Measurements from ENCODE around the gene ASF1B.

Gene ASF1B

DNA sequence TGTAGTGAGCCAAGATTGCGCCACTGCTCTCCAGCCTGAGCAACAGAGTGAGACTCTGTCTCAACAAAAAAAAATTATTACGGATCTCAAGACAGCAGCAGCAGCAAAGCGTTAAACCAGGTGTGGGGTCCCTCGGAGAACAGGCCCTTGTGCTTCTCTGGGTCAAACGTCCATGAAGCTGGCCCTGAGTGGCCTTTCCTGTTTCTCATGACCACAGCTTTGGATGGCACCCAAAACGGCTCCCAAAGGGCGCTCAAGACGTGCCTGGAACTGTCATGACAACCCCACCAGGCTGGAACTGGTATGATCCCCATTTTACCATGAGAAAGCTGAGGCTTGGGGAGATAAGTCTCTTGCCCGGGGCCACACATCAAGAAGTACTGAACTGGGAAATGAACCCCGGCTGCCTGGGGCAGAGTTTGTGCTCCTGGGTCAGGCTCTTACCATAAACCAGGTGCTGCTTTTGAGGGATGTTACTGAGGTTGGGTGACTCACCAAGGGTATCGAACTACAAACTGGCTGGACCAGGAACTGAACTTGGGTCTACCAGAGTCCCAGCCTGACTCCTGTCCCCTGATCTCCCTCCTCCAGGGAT lies 34.2 kb downstream of the ASF1B start:
- H3K79me2 ChIP-seq (ENCODE audit: low read length): no peaks in the 10 kb centered on the region
- TF ChIP-seq, protein P1, sequence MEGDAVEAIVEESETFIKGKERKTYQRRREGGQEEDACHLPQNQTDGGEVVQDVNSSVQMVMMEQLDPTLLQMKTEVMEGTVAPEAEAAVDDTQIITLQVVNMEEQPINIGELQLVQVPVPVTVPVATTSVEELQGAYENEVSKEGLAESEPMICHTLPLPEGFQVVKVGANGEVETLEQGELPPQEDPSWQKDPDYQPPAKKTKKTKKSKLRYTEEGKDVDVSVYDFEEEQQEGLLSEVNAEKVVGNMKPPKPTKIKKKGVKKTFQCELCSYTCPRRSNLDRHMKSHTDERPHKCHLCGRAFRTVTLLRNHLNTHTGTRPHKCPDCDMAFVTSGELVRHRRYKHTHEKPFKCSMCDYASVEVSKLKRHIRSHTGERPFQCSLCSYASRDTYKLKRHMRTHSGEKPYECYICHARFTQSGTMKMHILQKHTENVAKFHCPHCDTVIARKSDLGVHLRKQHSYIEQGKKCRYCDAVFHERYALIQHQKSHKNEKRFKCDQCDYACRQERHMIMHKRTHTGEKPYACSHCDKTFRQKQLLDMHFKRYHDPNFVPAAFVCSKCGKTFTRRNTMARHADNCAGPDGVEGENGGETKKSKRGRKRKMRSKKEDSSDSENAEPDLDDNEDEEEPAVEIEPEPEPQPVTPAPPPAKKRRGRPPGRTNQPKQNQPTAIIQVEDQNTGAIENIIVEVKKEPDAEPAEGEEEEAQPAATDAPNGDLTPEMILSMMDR (IDR thresholded peaks at IDR 0.05; ENCODE audit: low read length): no peak
- TF ChIP-seq EZH2 (optimal IDR thresholded peaks at IDR 0.05; ENCODE audit: low read depth, low read length): no peak
- TF ChIP-seq EZH2phosphoT487 (IDR thresholded peaks at IDR 0.05; ENCODE audit: low read length): no peak
- H3K4me2 ChIP-seq (ENCODE audit: low read depth, low read length): peak overlapping the region; percentile 73
- DNase-seq: peak; percentile 27
- peak overlapping the region; percentile 38 for H3K9ac ChIP-seq (ENCODE audit: low read length)
- H3K9me3 ChIP-seq (replicated peaks; ENCODE audit: insufficient read depth, low read length): no peaks in the 10 kb centered on the region
- no peaks in the 10 kb centered on the region for H4K20me1 ChIP-seq (ENCODE audit: insufficient read depth, low read length)
- peaks cover 19% of the 10 kb centered on the region for H3K4me1 ChIP-seq (ENCODE audit: low read length)
- H3K9me2 ChIP-seq (replicated peaks; ENCODE audit: insufficient read depth, low read length): no peaks in the 10 kb centered on the region
- no peaks in the 10 kb centered on the region for H3K27me3 ChIP-seq (replicated peaks; ENCODE audit: insufficient read depth, low read length)
- no peaks in the 10 kb centered on the region for H3K36me3 ChIP-seq (replicated peaks; ENCODE audit: insufficient read depth, low read length)
- peak overlapping the region; percentile 25 for H3K4me3 ChIP-seq (ENCODE audit: low read length)
- peaks cover 22% of the 10 kb centered on the region for H3F3A ChIP-seq (ENCODE audit: insufficient read depth, low read length)
- peak overlapping the region; percentile 78; the same call in 1 of the 2 replicates for H3K27ac ChIP-seq (ENCODE audit: low read length)
- peak overlapping the region; percentile 57 for H2AFZ ChIP-seq (ENCODE audit: low read length)

DNA sequence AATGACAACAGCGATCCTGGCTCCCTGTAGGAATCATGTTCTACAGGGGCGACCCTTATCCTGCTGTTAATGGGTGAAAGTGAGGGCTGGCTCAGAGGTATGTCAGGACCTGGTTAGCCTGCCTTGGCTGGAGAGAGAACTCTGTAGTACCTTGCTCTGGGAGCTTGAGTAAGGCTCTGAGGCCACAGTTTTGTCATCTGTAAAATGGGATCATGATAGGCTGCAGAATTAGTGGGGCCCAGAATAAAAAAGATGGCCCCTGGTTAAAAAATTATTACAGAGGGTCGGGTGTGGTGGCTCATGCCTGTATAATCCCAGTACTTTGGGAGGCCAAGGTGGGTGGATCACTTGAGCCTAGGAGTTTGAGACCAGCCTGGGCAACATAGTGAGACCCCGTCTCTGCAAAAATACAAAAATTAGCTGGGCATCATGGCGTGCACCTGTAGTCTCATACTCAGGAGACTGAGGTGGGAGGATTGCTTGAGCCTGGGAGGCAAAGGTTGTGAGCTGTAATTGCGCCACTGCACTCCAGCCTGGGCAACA lies 35.3 kb downstream of the ASF1B start:
- Histone ChIP-seq H3K27ac (ENCODE audit: low read length) (no peak overlapping the region), H3K9ac (ENCODE audit: low read length) (no peak overlapping the region), H3K36me3 (replicated peaks; ENCODE audit: insufficient read depth, low read length) (no peaks in the 10 kb centered on the region), H3K27me3 (replicated peaks; ENCODE audit: insufficient read depth, low read length) (no peaks in the 10 kb centered on the region), H3K79me2 (ENCODE audit: low read length) (no peaks in the 10 kb centered on the region), H2AFZ (ENCODE audit: low read length) (no peak overlapping the region), H3F3A (ENCODE audit: insufficient read depth, low read length) (peaks cover 22% of the 10 kb centered on the region), H4K20me1 (ENCODE audit: insufficient read depth, low read length) (no peaks in the 10 kb centered on the region), H3K9me2 (replicated peaks; ENCODE audit: insufficient read depth, low read length) (no peaks in the 10 kb centered on the region), H3K4me1 (ENCODE audit: low read length) (peaks cover 19% of the 10 kb centered on the region), H3K4me3 (ENCODE audit: low read length) (no peak overlapping the region), H3K4me2 (ENCODE audit: low read depth, low read length) (no peak overlapping the region), H3K9me3 (replicated peaks; ENCODE audit: insufficient read depth, low read length) (no peaks in the 10 kb centered on the region)
- DNase-seq: no peak
- TF ChIP-seq, protein P1 (IDR thresholded peaks at IDR 0.05; ENCODE audit: low read length): no peak
- no peak for TF ChIP-seq EZH2phosphoT487 (IDR thresholded peaks at IDR 0.05; ENCODE audit: low read length)
- TF ChIP-seq EZH2 (optimal IDR thresholded peaks at IDR 0.05; ENCODE audit: low read depth, low read length): no peak

DNA sequence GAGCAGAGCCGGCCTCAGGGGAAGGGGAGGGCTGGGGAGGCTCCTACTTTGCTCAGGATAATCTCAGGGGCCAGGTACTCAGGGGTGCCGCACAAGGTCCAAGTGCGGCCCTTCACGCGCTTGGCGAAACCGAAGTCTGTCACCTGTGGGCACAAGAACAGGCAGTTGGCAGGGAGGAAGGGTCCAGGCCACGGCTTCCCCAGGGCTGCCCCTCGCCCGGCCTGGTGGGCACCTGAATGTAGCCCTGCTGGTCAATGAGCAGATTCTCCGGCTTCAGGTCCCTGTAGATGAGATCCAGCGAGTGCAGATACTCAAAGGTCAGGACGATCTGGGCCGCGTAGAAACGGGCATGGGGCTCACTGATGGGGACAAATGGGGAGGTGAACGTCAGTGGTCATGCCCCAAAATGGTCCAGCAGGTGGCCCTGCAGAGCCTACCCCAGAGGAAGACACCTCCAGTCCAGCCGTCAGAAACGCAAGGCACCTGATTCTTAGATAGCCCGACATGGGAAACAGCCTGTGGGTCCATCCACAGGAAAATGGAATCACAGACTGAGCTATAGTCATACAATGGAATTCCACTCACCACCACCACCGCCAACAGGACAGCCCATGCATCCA lies 38.7 kb downstream of the ASF1B start:
- Histone ChIP-seq H3K79me2 (ENCODE audit: low read length) (no peaks in the 10 kb centered on the region), H3F3A (ENCODE audit: insufficient read depth, low read length) (peaks cover 7% of the 10 kb centered on the region), H3K4me3 (ENCODE audit: low read length) (no peak overlapping the region), H3K36me3 (replicated peaks; ENCODE audit: insufficient read depth, low read length) (no peaks in the 10 kb centered on the region), H3K9me2 (replicated peaks; ENCODE audit: insufficient read depth, low read length) (no peaks in the 10 kb centered on the region), H3K27ac (ENCODE audit: low read length) (no peak overlapping the region), H3K4me2 (ENCODE audit: low read depth, low read length) (no peak overlapping the region), H3K9me3 (replicated peaks; ENCODE audit: insufficient read depth, low read length) (no peaks in the 10 kb centered on the region), H3K4me1 (ENCODE audit: low read length) (peaks cover 7% of the 10 kb centered on the region), H3K27me3 (replicated peaks; ENCODE audit: insufficient read depth, low read length) (no peaks in the 10 kb centered on the region), H3K9ac (ENCODE audit: low read length) (no peak overlapping the region), H4K20me1 (ENCODE audit: insufficient read depth, low read length) (no peaks in the 10 kb centered on the region), H2AFZ (ENCODE audit: low read length) (no peak overlapping the region)
- DNase-seq: no peak
- TF ChIP-seq, protein P1 (IDR thresholded peaks at IDR 0.05; ENCODE audit: low read length): 0 out of 2 replicates have a peak, but pooled peaks have one; percentile 6
- no peak for TF ChIP-seq EZH2phosphoT487 (IDR thresholded peaks at IDR 0.05; ENCODE audit: low read length)

All from MM.1S (cell line).